Skeletal muscle tissue (tissue), 4 donors: ENCODE measurements around the gene ZNF79. TPM values are rescaled to one million over a fixed set of nuclear protein-coding genes. Genes with fewer than 3 reads are reported as not detected.

Experiments used
- H3K27ac ChIP-seq: one replicate; pipeline ENCODE4 v1.7.0; 2013; ENCODE audit warnings: mild to moderate bottlenecking, low read depth, low read length, inconsistent platforms
- H3K27me3 ChIP-seq, 3 donors: one replicate each; pipeline ENCODE4 v1.7.0; 2013; ENCODE audit warnings: low read length in 3 of 3; ENCODE audit not compliant: control insufficient read depth in 3 of 3, insufficient read depth in 3 of 3
- H3K36me3 ChIP-seq, 3 donors: one replicate each; pipeline ENCODE4 v1.7.0; 2013; ENCODE audit warnings: low read length in 3 of 3; ENCODE audit not compliant: control insufficient read depth in 3 of 3, insufficient read depth in 3 of 3
- H3K4me1 ChIP-seq, 3 donors: one replicate each; pipeline ENCODE4 v1.7.0; 2013; ENCODE audit warnings: low read length in 3 of 3, mild to moderate bottlenecking in 3 of 3; ENCODE audit not compliant: control insufficient read depth in 3 of 3, insufficient read depth in 3 of 3
- H3K4me3 ChIP-seq, 3 donors: one replicate each; pipeline ENCODE4 v1.7.0; 2013; ENCODE audit warnings: low read length in 3 of 3
- H3K9ac ChIP-seq, 3 donors: one replicate each; pipeline ENCODE4 v1.7.0; 2013; ENCODE audit warnings: low read length in 3 of 3, mild to moderate bottlenecking in 3 of 3, moderate library complexity in 2 of 3, low read depth in 1 of 3
- H3K9me3 ChIP-seq, 3 donors: one replicate each; pipeline ENCODE4 v1.7.0; 2013; ENCODE audit warnings: low read length in 3 of 3; ENCODE audit not compliant: control insufficient read depth in 3 of 3
- total RNA-seq: library from RNA; depleted of rRNA; stranded (reverse); fragments of >200 nt; gene quantifications from one replicate; pipeline ENCODE4 v1.2.3, GENCODE V29; 2014
- donor health status: Osteomylitis.

Gene ZNF79
- total RNA-seq, 1 donor from 2014 or later: 9.9 TPM

DNA sequence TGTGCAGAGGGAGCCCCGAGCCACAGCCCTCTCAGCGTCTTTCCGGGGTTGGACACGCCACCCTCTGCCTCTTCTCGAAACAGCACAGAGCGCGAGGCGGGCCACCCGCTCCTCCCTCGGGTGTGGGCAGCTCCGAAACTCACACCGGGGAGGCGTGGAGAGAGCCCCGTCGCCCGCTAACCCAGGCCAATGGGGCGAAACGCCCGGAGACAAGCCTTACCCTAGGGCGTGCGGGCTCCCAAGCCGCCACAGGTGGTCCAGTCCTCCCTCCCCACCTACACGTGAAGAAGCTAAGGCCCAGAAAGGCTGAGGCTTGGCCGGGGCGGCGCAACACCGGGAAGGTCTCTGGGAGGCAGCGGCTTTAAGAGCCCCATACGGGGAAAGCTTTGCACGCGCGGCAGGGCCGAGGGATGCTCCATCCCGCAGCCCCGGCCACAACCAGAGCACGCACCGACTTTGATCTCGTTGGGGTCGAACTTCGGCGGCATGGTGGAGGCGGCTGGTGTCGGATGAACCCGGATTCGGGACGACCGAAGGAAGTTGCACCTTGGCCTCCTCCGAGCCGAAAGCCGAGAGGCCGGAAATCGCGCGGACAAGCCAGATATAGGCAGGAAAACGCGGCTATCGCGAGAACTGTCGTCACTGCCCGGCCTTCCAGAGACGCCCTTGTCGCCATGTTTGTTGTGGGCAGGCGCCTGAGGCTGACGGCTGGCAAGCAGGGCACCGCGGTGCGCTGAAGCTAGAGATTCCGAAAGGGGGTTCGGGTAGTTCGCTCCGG lies 26.8 kb downstream of the ZNF79 start, which contains the start of the genes LRSAM1 and RPL12:
Gene LRSAM1, plus strand, starts transcription at position 681 of the 778 bp plus-strand sequence. CDS start 3,018 bp downstream, outside the sequence.
Gene RPL12, minus strand, starts transcription at position 577 of the 778 bp plus-strand sequence. Its CDS starts 89 bp downstream, at position 488.
- Histone ChIP-seq H3K4me3 (peak within 1 kb of the TSS; percentile 94 to 96 (median 95)), H3K9me3 (no peaks in the 10 kb centered on the region), H3K4me1 (peaks cover 31 to 46% (median 35%) of the 10 kb centered on the region in 3 donors), H3K9ac (peak within 1 kb of the TSS; percentile 93 to 96 (median 94)), H3K36me3 (peaks cover 42 to 49% (median 44%) of the 10 kb centered on the region in 3 donors), H3K27ac (peak within 1 kb of the TSS; percentile 91), H3K27me3 (no peaks in the 10 kb centered on the region)

DNA sequence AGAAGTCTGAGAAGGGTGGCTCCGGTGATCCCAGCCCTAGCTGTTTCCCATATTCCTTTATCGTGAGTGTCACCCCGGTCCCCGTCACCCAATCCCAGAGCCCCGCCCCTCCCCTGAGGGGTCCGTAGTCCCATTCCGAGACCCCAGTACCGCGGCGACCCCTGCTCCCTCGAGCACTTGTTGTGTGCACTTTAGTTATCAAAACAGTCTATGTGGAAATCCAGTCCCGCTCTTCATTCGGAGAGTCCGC lies 27.4 kb downstream of the ZNF79 start:
- Histone ChIP-seq H3K27ac (peak overlapping the region; percentile 91), H3K4me1 (peaks cover 31 to 46% (median 35%) of the 10 kb centered on the region in 3 donors), H3K36me3 (peaks cover 37 to 44% (median 39%) of the 10 kb centered on the region in 3 donors), H3K9ac (peak overlapping the region; percentile 89 to 93 (median 91)), H3K4me3 (peak overlapping the region; percentile 94 to 96 (median 95)), H3K27me3 (no peaks in the 10 kb centered on the region), H3K9me3 (no peaks in the 10 kb centered on the region)

DNA sequence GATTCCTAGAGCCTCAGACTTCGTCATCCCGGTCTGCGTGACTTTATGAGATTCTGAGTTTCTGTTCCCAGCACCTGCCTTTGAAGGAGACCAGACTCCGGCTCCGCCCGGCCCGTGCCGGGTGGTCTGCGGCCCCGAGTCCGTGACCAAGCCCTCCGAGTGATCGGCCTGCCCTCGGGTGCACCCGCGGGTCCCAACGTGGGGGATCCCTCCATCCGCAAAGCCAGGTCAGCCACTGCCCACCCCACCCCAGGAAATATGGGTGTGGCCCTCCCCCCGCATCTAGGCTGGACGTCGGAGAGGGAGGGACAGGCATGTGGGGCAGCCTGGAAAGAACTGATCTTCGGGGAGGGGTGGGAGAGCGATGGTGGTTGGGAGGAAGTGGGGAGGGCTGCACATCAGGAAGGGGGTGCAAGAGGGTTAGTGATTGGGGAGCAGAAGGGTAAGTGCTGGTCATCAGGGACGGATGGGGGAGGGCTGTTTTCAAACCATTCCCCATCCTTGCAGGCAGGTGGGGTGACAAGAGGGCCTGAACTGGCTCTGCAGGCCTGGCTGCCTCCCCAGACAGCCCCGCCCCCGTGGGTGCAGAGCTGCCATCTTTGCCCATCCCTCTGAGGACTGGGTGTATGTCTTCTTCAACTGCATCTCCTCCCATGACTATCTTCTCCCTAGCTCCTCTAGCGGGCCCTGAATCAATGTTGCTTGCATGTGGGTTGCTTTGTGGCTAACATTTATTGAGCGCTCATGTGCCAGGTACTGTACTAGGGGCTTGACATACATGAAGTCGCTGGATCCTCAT lies 27.9 kb downstream of the ZNF79 start:
- peak overlapping the region; percentile 91 for H3K27ac ChIP-seq
- H3K4me1 ChIP-seq: peaks cover 31 to 46% (median 35%) of the 10 kb centered on the region in 3 donors
- no peaks in the 10 kb centered on the region for H3K27me3 ChIP-seq
- H3K9me3 ChIP-seq: no peaks in the 10 kb centered on the region
- H3K4me3 ChIP-seq: peak overlapping the region; percentile 94 to 96 (median 95)
- peaks cover 36 to 43% (median 36%) of the 10 kb centered on the region in 3 donors for H3K36me3 ChIP-seq
- H3K9ac ChIP-seq: peak overlapping the region; percentile 89 to 93 (median 91)

DNA sequence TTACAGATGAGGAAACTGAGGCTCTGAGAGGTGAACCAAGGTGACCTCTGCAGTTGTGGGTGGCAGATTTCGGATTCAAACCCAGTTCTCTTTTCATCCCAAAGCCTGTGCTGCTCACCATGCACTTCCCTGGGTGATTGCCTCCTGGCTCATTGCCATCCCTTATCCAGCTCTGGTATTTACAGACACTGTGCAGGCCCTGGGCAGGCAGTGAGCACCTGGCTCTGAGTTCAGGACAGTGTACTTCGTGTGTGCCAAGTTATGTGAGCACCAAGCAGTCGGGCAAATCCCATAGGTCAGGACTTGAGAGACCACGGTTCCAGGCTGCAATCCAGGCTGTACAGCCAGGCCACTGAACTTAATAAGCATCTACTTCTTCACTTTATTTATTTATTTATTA lies 28.5 kb downstream of the ZNF79 start:
- Histone ChIP-seq H3K9ac (peak overlapping the region in 2 of 3 donors; percentile 25 to 93), H3K4me1 (peaks cover 31 to 46% (median 35%) of the 10 kb centered on the region in 3 donors), H3K4me3 (peak overlapping the region; percentile 94 to 96 (median 95)), H3K27me3 (no peaks in the 10 kb centered on the region), H3K36me3 (peaks cover 37 to 44% (median 40%) of the 10 kb centered on the region in 3 donors), H3K27ac (peak overlapping the region; percentile 91), H3K9me3 (no peaks in the 10 kb centered on the region)

DNA sequence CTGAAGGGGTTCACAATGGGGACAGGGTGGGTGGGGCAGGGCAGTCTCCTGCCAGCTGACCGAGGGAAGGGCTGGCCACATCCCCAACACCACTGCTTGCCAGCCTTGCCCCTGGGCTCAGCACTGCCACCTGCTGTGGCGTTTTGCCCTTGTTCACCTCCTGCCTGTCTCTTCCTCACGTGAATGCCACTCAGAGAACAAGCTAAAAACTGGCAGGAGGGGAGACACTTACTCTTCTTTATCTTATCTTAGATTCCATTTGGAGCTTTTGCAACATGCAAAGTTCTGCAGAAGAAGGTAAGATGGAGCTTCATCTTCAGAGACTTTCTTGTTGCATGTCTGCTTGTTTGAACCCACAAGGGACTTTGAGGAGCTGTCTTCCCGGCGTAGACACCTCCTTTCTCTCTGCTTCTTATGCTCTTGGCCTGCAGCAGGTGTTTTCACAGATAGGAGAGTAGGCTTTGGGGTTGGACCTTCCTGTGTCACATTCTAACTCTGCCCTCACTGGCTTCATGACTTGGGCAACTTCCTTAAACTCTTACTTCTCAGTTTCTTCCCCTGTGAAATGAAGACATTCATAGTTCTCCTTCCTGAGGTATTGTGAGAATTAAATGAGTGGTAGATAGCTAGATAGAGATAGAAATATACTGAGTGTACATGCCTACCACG lies 31.3 kb downstream of the ZNF79 start:
- no peak overlapping the region for H3K9ac ChIP-seq
- H3K4me3 ChIP-seq: no peak overlapping the region
- no peak overlapping the region for H3K27ac ChIP-seq
- no peaks in the 10 kb centered on the region for H3K27me3 ChIP-seq
- H3K36me3 ChIP-seq: peaks cover 20 to 43% (median 37%) of the 10 kb centered on the region in 3 donors
- H3K4me1 ChIP-seq: peaks cover 16 to 24% (median 19%) of the 10 kb centered on the region in 3 donors
- no peaks in the 10 kb centered on the region for H3K9me3 ChIP-seq

DNA sequence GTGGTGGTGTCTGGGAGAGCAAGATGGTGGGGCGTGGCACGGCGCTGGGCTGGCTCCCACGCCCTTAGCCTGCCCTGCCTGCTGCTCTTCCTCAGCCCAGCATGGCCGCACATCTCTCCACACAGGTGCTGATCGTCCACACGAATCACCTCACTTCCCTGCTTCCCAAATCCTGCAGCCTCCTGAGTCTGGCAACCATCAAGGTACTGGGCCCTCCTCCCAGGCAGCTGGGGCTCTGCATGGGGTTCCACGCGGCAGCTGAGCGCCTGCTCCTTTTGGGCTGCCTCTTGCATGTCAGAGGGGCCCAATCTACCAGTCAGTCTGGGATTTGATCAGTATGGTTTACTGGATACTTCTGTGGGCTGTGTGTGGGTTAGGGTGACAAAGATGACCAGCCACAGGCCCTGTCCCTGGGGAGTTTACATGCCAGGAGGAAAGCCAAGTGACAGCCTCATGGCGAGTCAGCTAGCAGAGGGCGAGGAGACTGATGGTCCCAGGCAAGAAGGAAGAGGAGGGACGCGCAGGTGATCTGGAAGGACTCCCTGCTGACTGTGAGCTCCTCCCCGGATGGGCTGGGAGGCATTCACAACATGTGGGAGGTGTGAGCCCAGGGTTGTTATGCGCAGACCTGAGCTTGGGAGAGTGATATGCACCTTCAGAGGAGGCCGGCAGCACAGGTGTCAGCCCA lies 33.2 kb downstream of the ZNF79 start:
- H3K27me3 ChIP-seq: no peaks in the 10 kb centered on the region
- H3K9ac ChIP-seq: no peak overlapping the region
- peaks cover 9 to 16% (median 12%) of the 10 kb centered on the region in 3 donors for H3K4me1 ChIP-seq
- H3K4me3 ChIP-seq: no peak overlapping the region
- H3K9me3 ChIP-seq: no peaks in the 10 kb centered on the region
- peaks cover 34 to 59% (median 52%) of the 10 kb centered on the region in 3 donors for H3K36me3 ChIP-seq
- H3K27ac ChIP-seq: no peak overlapping the region

DNA sequence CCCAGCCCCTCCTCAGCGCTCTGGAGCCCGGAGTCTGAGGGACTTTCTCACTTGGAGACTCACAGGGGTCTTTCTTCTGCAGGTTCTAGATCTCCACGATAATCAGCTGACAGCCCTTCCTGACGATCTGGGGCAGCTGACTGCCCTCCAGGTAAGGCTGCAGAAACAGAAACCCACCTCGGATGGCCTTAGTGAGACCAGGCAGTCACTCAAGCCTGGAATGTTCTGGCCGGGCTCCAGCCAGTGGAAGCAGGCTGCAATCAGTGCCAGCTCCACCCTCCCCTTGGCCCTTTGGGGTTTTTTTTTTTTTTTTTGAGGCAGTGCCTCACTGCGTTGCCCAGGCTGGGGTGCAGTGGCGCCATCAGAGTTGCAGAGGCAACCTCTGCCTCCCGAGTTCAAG lies 34.7 kb downstream of the ZNF79 start:
- no peak overlapping the region for H3K9ac ChIP-seq
- H3K4me1 ChIP-seq: peaks cover 2 to 12% (median 9%) of the 10 kb centered on the region in 3 donors
- H3K4me3 ChIP-seq: no peak overlapping the region
- no peaks in the 10 kb centered on the region for H3K27me3 ChIP-seq
- no peak overlapping the region for H3K27ac ChIP-seq
- peaks cover 44 to 71% (median 64%) of the 10 kb centered on the region in 3 donors for H3K36me3 ChIP-seq
- no peaks in the 10 kb centered on the region for H3K9me3 ChIP-seq

DNA sequence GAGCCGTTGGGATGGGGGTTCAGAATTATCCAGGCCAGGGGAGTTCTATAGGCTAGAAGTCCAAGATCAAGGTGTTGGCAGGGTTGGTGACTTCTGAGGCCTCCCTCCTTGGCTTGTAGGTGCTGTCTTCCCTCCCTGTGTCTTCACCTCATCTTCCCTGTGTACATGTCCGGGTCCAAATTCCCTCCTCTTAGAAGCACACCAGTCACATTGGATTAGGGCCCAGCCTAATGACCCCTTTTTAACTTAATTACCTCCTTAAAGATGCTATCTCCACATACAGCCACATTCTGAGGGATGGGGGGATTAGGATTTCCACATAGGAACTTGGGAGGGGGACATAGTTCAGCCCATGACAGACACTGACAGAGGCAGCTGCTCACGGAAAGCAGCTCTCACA lies 39.2 kb downstream of the ZNF79 start:
- H3K9me3 ChIP-seq: no peaks in the 10 kb centered on the region
- H3K4me3 ChIP-seq: no peak overlapping the region
- H3K27me3 ChIP-seq: no peaks in the 10 kb centered on the region
- peaks cover 54 to 76% (median 66%) of the 10 kb centered on the region in 3 donors for H3K36me3 ChIP-seq
- H3K4me1 ChIP-seq: peaks cover 0 to 7% (median 0%) of the 10 kb centered on the region in 3 donors
- H3K27ac ChIP-seq: no peak overlapping the region
- H3K9ac ChIP-seq: no peak overlapping the region

DNA sequence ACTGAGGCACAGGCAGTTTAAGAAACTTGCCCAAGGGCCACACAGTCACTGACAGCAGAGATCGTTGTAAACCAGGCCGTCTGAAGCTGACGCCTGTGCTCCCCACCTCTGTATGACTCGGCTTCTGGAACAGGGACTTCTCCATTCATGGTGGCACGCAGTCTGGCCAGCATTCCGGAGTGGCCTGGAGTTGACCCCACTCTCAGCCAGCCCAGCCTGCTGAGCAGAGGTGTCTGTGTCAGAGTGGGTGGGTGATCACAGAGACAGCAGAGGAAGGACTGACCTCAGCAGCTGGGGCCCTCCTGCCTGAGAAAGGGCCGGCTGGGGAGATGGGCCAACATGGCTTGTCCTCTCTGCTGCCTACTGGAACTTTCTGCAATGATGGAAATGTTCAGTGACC lies 39.7 kb downstream of the ZNF79 start:
- Histone ChIP-seq H3K9ac (peak overlapping the region in 1 of 3 donors; percentile 16), H3K4me1 (peaks cover 0 to 7% (median 0%) of the 10 kb centered on the region in 3 donors), H3K36me3 (peaks cover 54 to 75% (median 67%) of the 10 kb centered on the region in 3 donors), H3K27me3 (no peaks in the 10 kb centered on the region), H3K27ac (no peak overlapping the region), H3K4me3 (no peak overlapping the region), H3K9me3 (no peaks in the 10 kb centered on the region)
